D721Med (cell line): Measurements from ENCODE around the gene ERGIC1.
A peak's percentile ranks its signal among the peaks of the same experiment; 100 is the strongest.

Source experiments
- DNase-seq: peaks from one replicate; pipeline ENCODE4 v3.0.0; 2011; ENCODE audit warnings: low spot score; ENCODE audit not compliant: insufficient read length
- FAIRE-seq: peaks from 2 replicates; lab custom pipeline; 2011; peaks lifted over from hg19 to GRCh38; lab: Jason Lieb, UNC
- TF ChIP-seq, protein P1 (sequence below): IDR thresholded peaks from 2 replicates; pipeline ENCODE4 v1.5.1; 2012; ENCODE audit warnings: mild to moderate bottlenecking, control low read depth; ENCODE audit not compliant: insufficient read depth; ENCODE audit errors: missing control alignments

ERGIC1 gene

GRCh38 chr5:172933238-172933637 is 99.2 kb downstream of the ERGIC1 start:
- TF ChIP-seq, protein P1, sequence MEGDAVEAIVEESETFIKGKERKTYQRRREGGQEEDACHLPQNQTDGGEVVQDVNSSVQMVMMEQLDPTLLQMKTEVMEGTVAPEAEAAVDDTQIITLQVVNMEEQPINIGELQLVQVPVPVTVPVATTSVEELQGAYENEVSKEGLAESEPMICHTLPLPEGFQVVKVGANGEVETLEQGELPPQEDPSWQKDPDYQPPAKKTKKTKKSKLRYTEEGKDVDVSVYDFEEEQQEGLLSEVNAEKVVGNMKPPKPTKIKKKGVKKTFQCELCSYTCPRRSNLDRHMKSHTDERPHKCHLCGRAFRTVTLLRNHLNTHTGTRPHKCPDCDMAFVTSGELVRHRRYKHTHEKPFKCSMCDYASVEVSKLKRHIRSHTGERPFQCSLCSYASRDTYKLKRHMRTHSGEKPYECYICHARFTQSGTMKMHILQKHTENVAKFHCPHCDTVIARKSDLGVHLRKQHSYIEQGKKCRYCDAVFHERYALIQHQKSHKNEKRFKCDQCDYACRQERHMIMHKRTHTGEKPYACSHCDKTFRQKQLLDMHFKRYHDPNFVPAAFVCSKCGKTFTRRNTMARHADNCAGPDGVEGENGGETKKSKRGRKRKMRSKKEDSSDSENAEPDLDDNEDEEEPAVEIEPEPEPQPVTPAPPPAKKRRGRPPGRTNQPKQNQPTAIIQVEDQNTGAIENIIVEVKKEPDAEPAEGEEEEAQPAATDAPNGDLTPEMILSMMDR, result no peak
- DNase-seq (no peak), FAIRE-seq (no peak)

DNA sequence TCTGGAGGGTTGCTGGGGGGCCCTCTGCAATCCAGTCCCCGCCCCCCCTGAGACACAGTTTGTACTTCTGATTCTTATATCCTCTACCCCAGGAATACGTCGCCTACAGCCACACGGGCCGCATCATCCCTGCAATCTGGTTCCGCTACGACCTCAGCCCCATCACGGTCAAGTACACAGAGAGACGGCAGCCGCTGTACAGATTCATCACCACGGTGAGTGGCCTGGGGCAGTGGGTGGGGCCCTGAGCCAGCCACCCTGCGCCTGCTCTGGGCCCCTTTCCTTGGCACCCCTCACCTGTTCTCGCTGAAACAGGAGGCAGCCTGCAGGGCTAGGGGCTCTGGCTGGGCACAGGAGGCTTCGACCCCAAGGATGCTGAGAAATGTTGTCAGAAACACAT is 101.0 kb downstream of the ERGIC1 start:
- TF ChIP-seq, protein P1, result no peak
- DNase-seq, result no peak
- no peak for FAIRE-seq

DNA sequence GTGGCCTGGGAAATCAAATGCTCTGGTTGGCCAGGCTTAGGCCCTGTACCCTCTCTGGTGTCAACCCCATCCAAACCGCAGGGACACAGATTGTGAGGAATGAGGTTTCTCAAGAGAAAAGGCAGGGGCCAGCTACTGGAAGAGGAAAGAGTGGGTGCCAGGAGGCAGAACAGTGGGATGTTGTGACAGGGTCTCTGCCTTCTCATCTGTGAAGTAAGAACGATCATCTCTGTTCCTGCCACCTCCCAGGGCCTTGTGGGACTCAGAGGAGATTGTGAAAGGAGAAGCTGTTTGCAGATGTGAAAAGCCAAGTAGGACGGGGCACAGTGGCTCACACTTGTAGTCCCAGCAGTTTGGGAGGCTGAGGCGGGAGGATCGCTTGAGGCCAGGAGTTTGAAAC is 102.3 kb downstream of the ERGIC1 start:
- TF ChIP-seq, protein P1, result no peak
- FAIRE-seq (no peak), DNase-seq (no peak)

- TF ChIP-seq, protein P1, result peak; percentile 36
- no peak for DNase-seq
- no peak for FAIRE-seq
These were observed 105.0 kb downstream of the ERGIC1 start for GRCh38 chr5:172939071-172939470.

- DNase-seq, result peak; percentile 47
- FAIRE-seq, result no peak
- TF ChIP-seq, protein P1, result no peak
These were observed 105.7 kb downstream of the ERGIC1 start for GRCh38 chr5:172939611-172940267.

GRCh38 chr5:172940268-172941066 is 106.4 kb downstream of the ERGIC1 start:
- no peak for FAIRE-seq
- TF ChIP-seq, protein P1, result no peak

GRCh38 chr5:172941067-172941516 is 107.0 kb downstream of the ERGIC1 start:
- FAIRE-seq (no peak), DNase-seq (no peak)
- TF ChIP-seq, protein P1, result no peak

More at GRCh38 chr5:172940268-172941066, 106.4 kb downstream of the ERGIC1 start:
- no peak for DNase-seq
